Activated CD4-positive, alpha-beta memory T cell treated with anti-CD3 and anti-CD28 coated beads, Interleukin-2, amount 10 ng/mL, durations not matched to agents 7 days and 5 days (primary cell): ENCODE data around the gene HELT. TPM values are rescaled to one million over a fixed set of nuclear protein-coding genes. Genes with fewer than 3 reads are reported as not detected.
"Not testable (repeated sequence)": the region's sequence is repeated elsewhere in the genome, so short reads cannot be mapped to it uniquely, and the experiment has no call there.

ENCODE experiments used
- CTCF ChIA-PET: fragments of 350-600 bp; sonication (Branson Sonifier 250); formaldehyde crosslinking; loops from one replicate; lab custom pipeline; 2021; ENCODE audit warnings: antibody characterized with exemption, inconsistent platforms; lab: Charles Lee
- POLR2A ChIA-PET: fragments of 350-600 bp; sonication (Branson Sonifier 250); formaldehyde crosslinking; loops from one replicate; lab custom pipeline; 2021; ENCODE audit warnings: antibody characterized with exemption; lab: Charles Lee
- DNase-seq: peaks from one replicate; pipeline ENCODE4 v3.0.0-alpha.2; 2020
- H3K27ac Mint-ChIP-seq: one replicate; pipeline ENCODE4 v1.8.0; 2021; ENCODE audit warnings: mild to moderate bottlenecking, mixed read lengths
- H3K27me3 Mint-ChIP-seq: one replicate; pipeline ENCODE4 v1.8.0; 2021; ENCODE audit warnings: mixed read lengths
- H3K36me3 Mint-ChIP-seq: one replicate; pipeline ENCODE4 v1.8.0; 2021; ENCODE audit warnings: low read depth, mixed read lengths
- H3K4me1 Mint-ChIP-seq: one replicate; pipeline ENCODE4 v1.8.0; 2021; ENCODE audit warnings: mixed read lengths
- H3K4me3 Mint-ChIP-seq: one replicate; pipeline ENCODE4 v1.8.0; 2021; ENCODE audit warnings: mild to moderate bottlenecking, mixed read lengths
- H3K9me3 Mint-ChIP-seq: one replicate; pipeline ENCODE4 v1.8.0; 2021; ENCODE audit warnings: mixed read lengths
- total RNA-seq, 2 experiments: library from RNA; stranded (reverse); gene quantifications; one replicate each; pipeline ENCODE4 v1.2.3, GENCODE V29; 2021

HELT gene
- total RNA-seq, 2 experiments from 2014 or later, result not detected

GRCh38 chr4:185033072-185033471, 14.8 kb downstream of the HELT start:
- Mint-ChIP-seq H3K4me1 (no peaks in the 10 kb centered on the region), H3K27me3 (peaks cover 42% of the 10 kb centered on the region), H3K4me3 (no peak overlapping the region), H3K36me3 (no peaks in the 10 kb centered on the region), H3K27ac (no peak overlapping the region), H3K9me3 (no peaks in the 10 kb centered on the region)
- no peak for DNase-seq
- CTCF ChIA-PET, result interaction anchor here (1.2 to 1.5 kb wide), 2 partner anchors 101 to 151 kb away, joined by 3 to 4 read pairs; no protein-coding TSS in a partner anchor
- POLR2A ChIA-PET, result no interaction called here

GRCh38 chr4:185033950-185034349, 15.7 kb downstream of the HELT start:
- Mint-ChIP-seq H3K9me3 (no peaks in the 10 kb centered on the region), H3K4me1 (no peaks in the 10 kb centered on the region), H3K27ac (no peak overlapping the region), H3K27me3 (peaks cover 36% of the 10 kb centered on the region), H3K4me3 (no peak overlapping the region), H3K36me3 (no peaks in the 10 kb centered on the region)
- no peak for DNase-seq
- ChIA-PET POLR2A (no interaction called here), CTCF (interaction anchor here (0.6 to 1.5 kb wide), 3 partner anchors 100 to 879 kb away, joined by 3 to 4 read pairs (median 4); no protein-coding TSS in a partner anchor)

- H3K27me3 Mint-ChIP-seq, result peaks cover 29% of the 10 kb centered on the region
- peaks cover 4% of the 10 kb centered on the region for H3K4me1 Mint-ChIP-seq
- H3K4me3 Mint-ChIP-seq, result no peak overlapping the region
- no peaks in the 10 kb centered on the region for H3K9me3 Mint-ChIP-seq
- no peak overlapping the region for H3K27ac Mint-ChIP-seq
- DNase-seq, result no peak
- CTCF ChIA-PET, result no interaction called here
- POLR2A ChIA-PET, result no interaction called here
- no peaks in the 10 kb centered on the region for H3K36me3 Mint-ChIP-seq
Measured at GRCh38 chr4:185035284-185035683, 17.0 kb downstream of the HELT start.

GRCh38 chr4:185036019-185036418, 17.7 kb downstream of the HELT start:
- ChIA-PET POLR2A (no interaction called here), CTCF (interaction anchor here (1.0 to 1.3 kb wide), 2 partner anchors 60 to 99 kb away, joined by 3 read pairs; no protein-coding TSS in a partner anchor)
- Mint-ChIP-seq H3K4me1 (peaks cover 4% of the 10 kb centered on the region), H3K27ac (no peak overlapping the region), H3K9me3 (no peaks in the 10 kb centered on the region), H3K4me3 (no peak overlapping the region), H3K27me3 (peaks cover 28% of the 10 kb centered on the region), H3K36me3 (no peaks in the 10 kb centered on the region)
- no peak for DNase-seq

GRCh38 chr4:185036842-185037241, 18.6 kb downstream of the HELT start:
- DNase-seq, result no peak
- ChIA-PET CTCF (interaction anchor here (1.0 to 1.8 kb wide), 3 partner anchors 59 to 147 kb away, joined by 3 to 5 read pairs (median 3); no protein-coding TSS in a partner anchor), POLR2A (no interaction called here)
- Mint-ChIP-seq H3K4me1 (peaks cover 4% of the 10 kb centered on the region), H3K4me3 (no peak overlapping the region), H3K9me3 (no peaks in the 10 kb centered on the region), H3K27ac (no peak overlapping the region), H3K27me3 (peaks cover 23% of the 10 kb centered on the region), H3K36me3 (no peaks in the 10 kb centered on the region)

- no peak overlapping the region for H3K27ac Mint-ChIP-seq
- no peaks in the 10 kb centered on the region for H3K36me3 Mint-ChIP-seq
- peak; percentile 53 for DNase-seq
- H3K4me1 Mint-ChIP-seq, result peaks cover 4% of the 10 kb centered on the region
- no peaks in the 10 kb centered on the region for H3K9me3 Mint-ChIP-seq
- peak overlapping the region; percentile 23 for H3K4me3 Mint-ChIP-seq
- POLR2A ChIA-PET, result no interaction called here
- H3K27me3 Mint-ChIP-seq, result peaks cover 15% of the 10 kb centered on the region
- CTCF ChIA-PET, result interaction anchor here (0.8 to 4.3 kb wide), 15 partner anchors 10 to 558 kb away, joined by 3 to 49 read pairs (median 5); no protein-coding TSS in a partner anchor
Measured at GRCh38 chr4:185039508-185040273, 21.4 kb downstream of the HELT start.

GRCh38 chr4:185040523-185040922, 22.2 kb downstream of the HELT start:
- Mint-ChIP-seq H3K27ac (no peak overlapping the region), H3K4me3 (no peak overlapping the region), H3K9me3 (no peaks in the 10 kb centered on the region), H3K4me1 (peaks cover 4% of the 10 kb centered on the region), H3K27me3 (peaks cover 20% of the 10 kb centered on the region), H3K36me3 (no peaks in the 10 kb centered on the region)
- ChIA-PET POLR2A (no interaction called here), CTCF (interaction anchor here (0.7 to 4.3 kb wide), 8 partner anchors 44 to 181 kb away, joined by 3 to 49 read pairs (median 6); no protein-coding TSS in a partner anchor)
- no peak for DNase-seq

- POLR2A ChIA-PET, result not testable (repeated sequence)
Measured at GRCh38 chr4:185050286-185050685, 32.0 kb downstream of the HELT start.

GRCh38 chr4:185051283-185051682, 33.0 kb downstream of the HELT start:
- H3K27ac Mint-ChIP-seq, POLR2A ChIA-PET, H3K4me3 Mint-ChIP-seq, H3K36me3 Mint-ChIP-seq, H3K9me3 Mint-ChIP-seq, DNase-seq, CTCF ChIA-PET, H3K4me1 Mint-ChIP-seq: not testable (repeated sequence)
- H3K27me3 Mint-ChIP-seq, result peaks cover 31% of the 10 kb centered on the region

More at GRCh38 chr4:185050286-185050685, 32.0 kb downstream of the HELT start:
- H3K27me3 Mint-ChIP-seq, result peaks cover 31% of the 10 kb centered on the region
- DNase-seq, H3K27ac Mint-ChIP-seq, H3K9me3 Mint-ChIP-seq, H3K4me3 Mint-ChIP-seq, H3K4me1 Mint-ChIP-seq, H3K36me3 Mint-ChIP-seq: not testable (repeated sequence)
- CTCF ChIA-PET, result interaction anchor here (0.8 to 1.6 kb wide), 2 partner anchors 11 to 134 kb away, joined by 3 to 5 read pairs; no protein-coding TSS in a partner anchor

GRCh38 chr4:185053746-185054145, 35.5 kb downstream of the HELT start:
- H3K4me3 Mint-ChIP-seq, result no peak overlapping the region
- H3K27me3 Mint-ChIP-seq, result peaks cover 38% of the 10 kb centered on the region

GRCh38 chr4:185054272-185054671, 36.0 kb downstream of the HELT start:
- ChIA-PET CTCF (no interaction called here), POLR2A (no interaction called here)
- H3K4me3 Mint-ChIP-seq, result no peak overlapping the region
- no peaks in the 10 kb centered on the region for H3K9me3 Mint-ChIP-seq
- no peaks in the 10 kb centered on the region for H3K4me1 Mint-ChIP-seq
- no peak overlapping the region for H3K27ac Mint-ChIP-seq
- no peaks in the 10 kb centered on the region for H3K36me3 Mint-ChIP-seq
- peaks cover 37% of the 10 kb centered on the region for H3K27me3 Mint-ChIP-seq
- no peak for DNase-seq

More at GRCh38 chr4:185053746-185054145, 35.5 kb downstream of the HELT start:
- Mint-ChIP-seq H3K4me1 (no peaks in the 10 kb centered on the region), H3K27ac (no peak overlapping the region), H3K36me3 (no peaks in the 10 kb centered on the region), H3K9me3 (no peaks in the 10 kb centered on the region)
- CTCF ChIA-PET, result no interaction called here
- POLR2A ChIA-PET, result no interaction called here
- DNase-seq, result no peak

GRCh38 chr4:185054886-185055285, 36.6 kb downstream of the HELT start:
- H3K27ac Mint-ChIP-seq, result no peak overlapping the region
- H3K4me3 Mint-ChIP-seq, result no peak overlapping the region
- H3K36me3 Mint-ChIP-seq, result no peaks in the 10 kb centered on the region
- no peaks in the 10 kb centered on the region for H3K4me1 Mint-ChIP-seq
- no peaks in the 10 kb centered on the region for H3K9me3 Mint-ChIP-seq
- ChIA-PET POLR2A (no interaction called here), CTCF (no interaction called here)
- DNase-seq, result no peak
- peaks cover 38% of the 10 kb centered on the region for H3K27me3 Mint-ChIP-seq

GRCh38 chr4:185061610-185062009, 43.3 kb downstream of the HELT start:
- ChIA-PET POLR2A (no interaction called here), CTCF (no interaction called here)
- Mint-ChIP-seq H3K4me1 (no peaks in the 10 kb centered on the region), H3K36me3 (no peaks in the 10 kb centered on the region), H3K4me3 (no peak overlapping the region), H3K9me3 (no peaks in the 10 kb centered on the region), H3K27me3 (peaks cover 32% of the 10 kb centered on the region), H3K27ac (no peak overlapping the region)
- DNase-seq, result no peak
